Naive thymus-derived CD8-positive, alpha-beta T cell (primary cell): ENCODE results near the gene PLEKHG4B. TPM values are rescaled to one million over a fixed set of nuclear protein-coding genes. Genes with fewer than 3 reads are reported as not detected.
"Not testable (repeated sequence)": the region's sequence is repeated elsewhere in the genome, so short reads cannot be mapped to it uniquely, and the experiment has no call there.

Source experiments
- ATAC-seq, 2 donors: fragments of 150-1000 bp; cut with Tn5 transposase in 1 of 2; sonication (Bioruptor Pico), chemical (Tn5 transposase) in 1 of 2; 1 replicate in 1 of 2; 2 replicates in 1 of 2; pipeline ENCODE4 v1.10.0; 2021; ENCODE audit warnings: mild to moderate bottlenecking in 2 of 2, moderate library complexity in 2 of 2
- POLR2A ChIA-PET: fragments of 350-600 bp; sonication (Branson Sonifier 250); formaldehyde crosslinking; loops from one replicate; lab custom pipeline; 2021; ENCODE audit warnings: antibody characterized with exemption; lab: Charles Lee
- DNase-seq, 10 donors: peaks; one replicate each; pipeline versions ENCODE4 v3.0.0 to v3.0.0-alpha.2; 2020 to 2022
- H3K27ac Mint-ChIP-seq, 10 donors: one replicate each; pipeline ENCODE4 v1.8.0; 2020 to 2022; ENCODE audit warnings: mild to moderate bottlenecking in 10 of 10, mixed read lengths in 10 of 10, moderate library complexity in 4 of 10, inconsistent platforms in 1 of 10
- H3K27me3 Mint-ChIP-seq, 5 donors: one replicate each; pipeline ENCODE4 v1.8.0; 2021 to 2022; ENCODE audit warnings: mixed read lengths in 5 of 5
- H3K36me3 Mint-ChIP-seq, 3 donors: one replicate each; pipeline ENCODE4 v1.8.0; 2020 to 2022; ENCODE audit warnings: mixed read lengths in 3 of 3, mild to moderate bottlenecking in 2 of 3, inconsistent platforms in 1 of 3
- H3K4me1 Mint-ChIP-seq, 4 donors: one replicate each; pipeline ENCODE4 v1.8.0; 2021 to 2022; ENCODE audit warnings: mixed read lengths in 4 of 4
- H3K4me3 Mint-ChIP-seq, 10 donors: one replicate each; pipeline ENCODE4 v1.8.0; 2020 to 2022; ENCODE audit warnings: mild to moderate bottlenecking in 10 of 10, mixed read lengths in 10 of 10, moderate library complexity in 6 of 10, inconsistent platforms in 1 of 10
- H3K9me3 Mint-ChIP-seq, 9 donors: one replicate each; pipeline ENCODE4 v1.8.0; 2020 to 2022; ENCODE audit warnings: mixed read lengths in 9 of 9, mild to moderate bottlenecking in 3 of 9, inconsistent platforms in 1 of 9, moderate library complexity in 1 of 9
- polyA plus RNA-seq, 3 donors: library from polyadenylated mRNA; unstranded; fragments of 300-500 nt; fragmentation: Illumina TruSeq; gene quantifications; one replicate each; pipeline ENCODE4 v1.2.3, GENCODE V29; 2021
- total RNA-seq, 8 experiments: library from RNA in 2 of 8; stranded (reverse) in 2 of 8; gene quantifications; one replicate each; pipeline ENCODE4 v1.2.3 and lab custom pipeline; 2021 to 2026

The PLEKHG4B gene
- total and polyA plus RNA-seq, 5 experiments from 2014 or later = not detected

- POLR2A ChIA-PET = interaction anchor here (0.6 to 0.7 kb wide), 2 partner anchors 15 to 17 kb away, joined by 3 to 5 read pairs; partner anchors contain the start of genes CCDC127 and SDHA
- ATAC-seq (no peak), DNase-seq (no peak)
- Mint-ChIP-seq H3K4me3 (no peak overlapping the region), H3K9me3 (no peaks in the 10 kb centered on the region), H3K27me3 (no peaks in the 10 kb centered on the region), H3K4me1 (peaks cover 8 to 30% (median 16%) of the 10 kb centered on the region in 4 donors), H3K36me3 (peaks cover 5 to 57% (median 7%) of the 10 kb centered on the region in 3 donors), H3K27ac (peak overlapping the region in 1 of 10 donors; percentile 40)
Observed at GRCh38 chr5:203246-203930, 111.4 kb downstream of the PLEKHG4B start.

DNA sequence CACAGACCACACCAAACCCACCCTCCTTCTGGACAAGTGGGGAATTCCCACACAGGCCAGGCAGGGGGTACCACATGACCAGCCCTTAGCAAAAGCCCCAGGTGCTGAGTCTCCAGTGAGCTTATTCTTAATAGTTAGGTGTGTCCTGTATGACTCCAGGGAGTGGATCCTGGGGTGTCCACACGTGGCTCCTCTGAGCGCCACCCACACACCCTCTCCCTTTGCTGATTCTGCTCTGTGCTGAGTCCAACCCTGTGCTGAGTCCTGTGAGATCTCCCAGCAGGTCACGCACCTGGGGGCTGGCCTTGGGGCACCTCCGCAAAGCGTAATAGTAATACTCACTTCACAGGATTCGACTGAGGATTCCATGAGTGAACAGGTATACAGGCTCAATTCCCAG, 112.0 kb downstream of the PLEKHG4B start:
- ATAC-seq (no peak), DNase-seq (no peak)
- H3K4me3 Mint-ChIP-seq = no peak overlapping the region
- H3K4me1 Mint-ChIP-seq = peaks cover 8 to 35% (median 19%) of the 10 kb centered on the region in 4 donors
- POLR2A ChIA-PET = no interaction called here
- no peaks in the 10 kb centered on the region for H3K9me3 Mint-ChIP-seq
- H3K27ac Mint-ChIP-seq = no peak overlapping the region
- H3K27me3 Mint-ChIP-seq = no peaks in the 10 kb centered on the region
- peaks cover 5 to 57% (median 7%) of the 10 kb centered on the region in 3 donors for H3K36me3 Mint-ChIP-seq

DNA sequence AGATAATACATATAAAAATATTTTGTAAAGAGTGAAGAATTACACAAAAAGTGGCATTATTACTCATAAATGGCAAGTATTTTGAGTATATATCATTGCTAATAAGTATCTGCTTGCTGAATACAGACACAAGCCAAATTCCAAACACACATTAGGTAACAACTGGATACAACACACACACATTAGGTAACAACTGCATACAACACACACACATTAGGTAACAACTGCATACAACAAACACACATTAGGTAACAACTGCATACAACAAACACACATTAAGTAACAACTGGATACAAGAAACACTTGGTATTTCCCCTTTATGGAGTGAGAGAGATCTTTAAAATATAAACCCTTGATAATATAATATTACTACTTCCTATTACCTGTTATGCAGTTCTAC, 112.5 kb downstream of the PLEKHG4B start:
- H3K36me3 Mint-ChIP-seq = peaks cover 5 to 57% (median 7%) of the 10 kb centered on the region in 3 donors
- H3K4me1 Mint-ChIP-seq = peaks cover 8 to 37% (median 19%) of the 10 kb centered on the region in 4 donors
- POLR2A ChIA-PET = no interaction called here
- DNase-seq (no peak), ATAC-seq (no peak)
- no peak overlapping the region for H3K4me3 Mint-ChIP-seq
- no peak overlapping the region for H3K27ac Mint-ChIP-seq
- H3K9me3 Mint-ChIP-seq = no peaks in the 10 kb centered on the region
- H3K27me3 Mint-ChIP-seq = no peaks in the 10 kb centered on the region

GRCh38 chr5:204966-205670, 113.2 kb downstream of the PLEKHG4B start:
- POLR2A ChIA-PET = no interaction called here
- no peaks in the 10 kb centered on the region for H3K9me3 Mint-ChIP-seq
- ATAC-seq (no peak), DNase-seq (no peak)
- H3K4me1 Mint-ChIP-seq = peaks cover 15 to 44% (median 24%) of the 10 kb centered on the region in 4 donors
- peak overlapping the region in 1 of 10 donors; percentile 72 for H3K27ac Mint-ChIP-seq
- no peak overlapping the region for H3K4me3 Mint-ChIP-seq
- H3K36me3 Mint-ChIP-seq = peaks cover 5 to 58% (median 7%) of the 10 kb centered on the region in 3 donors
- H3K27me3 Mint-ChIP-seq = no peaks in the 10 kb centered on the region

DNA sequence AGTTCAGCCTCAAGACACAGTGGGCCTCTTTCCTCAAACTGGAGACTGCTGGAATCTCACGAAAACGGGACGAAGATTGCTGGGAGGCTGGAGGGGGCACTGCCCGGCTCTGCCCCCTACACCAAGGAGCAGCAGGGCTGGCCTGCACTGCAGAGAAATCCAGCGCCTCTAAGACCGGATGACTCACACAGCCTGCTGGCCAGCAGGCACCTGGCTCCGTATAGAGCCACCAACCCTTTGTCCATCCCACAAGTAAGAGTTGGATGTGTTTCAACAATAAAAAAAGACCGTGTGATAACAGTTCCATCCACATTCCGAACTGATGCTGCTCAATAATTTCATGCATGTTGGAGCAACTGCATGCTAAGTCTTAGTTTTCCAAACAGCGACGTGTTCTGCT, 114.4 kb downstream of the PLEKHG4B start:
- no peaks in the 10 kb centered on the region for H3K9me3 Mint-ChIP-seq
- H3K4me3 Mint-ChIP-seq = no peak overlapping the region
- no peak overlapping the region for H3K27ac Mint-ChIP-seq
- H3K27me3 Mint-ChIP-seq = no peaks in the 10 kb centered on the region
- DNase-seq = no peak
- ATAC-seq = no peak
- POLR2A ChIA-PET = interaction anchor here (1.0 kb wide), 1 partner anchor 11 kb away, joined by 4 read pairs; the partner anchor contains the start of genes CCDC127 and SDHA
- peaks cover 13 to 44% (median 26%) of the 10 kb centered on the region in 4 donors for H3K4me1 Mint-ChIP-seq
- peaks cover 5 to 63% (median 7%) of the 10 kb centered on the region in 3 donors for H3K36me3 Mint-ChIP-seq

- Mint-ChIP-seq H3K27ac (peak overlapping the region in 2 of 10 donors; percentile 2 to 87), H3K4me3 (no peak overlapping the region)
- POLR2A ChIA-PET = interaction anchor here (1.0 kb wide), 1 partner anchor 11 kb away, joined by 4 read pairs; the partner anchor contains the start of genes CCDC127 and SDHA
Observed at GRCh38 chr5:206927-207536, 115.1 kb downstream of the PLEKHG4B start.

GRCh38 chr5:207599-207998, 115.6 kb downstream of the PLEKHG4B start:
- POLR2A ChIA-PET = interaction anchor here (1.0 kb wide), 1 partner anchor 10 kb away, joined by 4 read pairs; the partner anchor contains the start of genes CCDC127 and SDHA
- peak overlapping the region in 2 of 10 donors; percentile 2 to 87 for H3K27ac Mint-ChIP-seq

More at GRCh38 chr5:206927-207536, 115.1 kb downstream of the PLEKHG4B start:
- no peak for DNase-seq
- H3K27me3 Mint-ChIP-seq = no peaks in the 10 kb centered on the region
- no peaks in the 10 kb centered on the region for H3K9me3 Mint-ChIP-seq
- ATAC-seq = no peak
- H3K36me3 Mint-ChIP-seq = peaks cover 5 to 63% (median 7%) of the 10 kb centered on the region in 3 donors
- H3K4me1 Mint-ChIP-seq = peaks cover 13 to 38% (median 25%) of the 10 kb centered on the region in 4 donors

DNA sequence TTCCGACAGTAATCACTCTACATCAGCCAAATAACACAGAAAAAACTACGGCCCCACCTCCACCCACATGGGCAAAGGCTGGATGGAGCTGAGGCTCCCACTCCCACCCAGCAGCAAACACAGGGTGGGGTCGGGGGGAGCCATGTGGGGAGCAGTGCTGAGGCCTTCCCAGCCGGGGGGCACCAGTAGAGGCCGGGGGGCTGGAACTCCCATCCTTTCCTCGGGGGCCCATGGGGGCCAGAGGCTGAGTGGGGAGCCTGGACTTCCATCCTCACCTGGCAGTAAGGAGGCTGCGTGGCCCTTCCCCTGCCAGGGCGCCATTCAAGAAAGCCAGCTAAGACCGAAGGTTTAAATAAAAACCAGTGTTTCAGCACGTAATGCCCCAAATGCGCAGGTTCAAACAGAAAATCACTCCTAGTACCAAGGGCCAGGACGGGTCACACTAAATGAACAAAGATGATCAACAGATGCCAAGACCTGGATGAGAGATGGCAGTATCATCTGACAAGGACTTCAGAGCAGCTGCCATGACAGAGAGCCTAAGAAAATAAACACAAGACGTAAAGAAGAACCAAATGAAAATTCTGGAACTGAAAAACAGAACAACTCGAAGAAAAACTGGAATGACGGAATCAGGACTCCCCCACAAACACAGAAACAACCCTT, 116.6 kb downstream of the PLEKHG4B start:
- POLR2A ChIA-PET = no interaction called here
- Mint-ChIP-seq H3K27ac (peak overlapping the region in 1 of 10 donors; percentile 73), H3K4me3 (peak overlapping the region in 2 of 10 donors; percentile 12 to 22), H3K27me3 (no peaks in the 10 kb centered on the region), H3K36me3 (peaks cover 5 to 54% (median 7%) of the 10 kb centered on the region in 3 donors), H3K4me1 (peaks cover 15 to 38% (median 24%) of the 10 kb centered on the region in 4 donors), H3K9me3 (no peaks in the 10 kb centered on the region)
- ATAC-seq (no peak), DNase-seq (no peak)

More at GRCh38 chr5:207599-207998, 115.6 kb downstream of the PLEKHG4B start:
- no peaks in the 10 kb centered on the region for H3K27me3 Mint-ChIP-seq
- H3K9me3 Mint-ChIP-seq = no peaks in the 10 kb centered on the region
- H3K4me3 Mint-ChIP-seq = no peak overlapping the region
- ATAC-seq (no peak), DNase-seq (peak in 1 of 10 donors; percentile 45)
- H3K36me3 Mint-ChIP-seq = peaks cover 5 to 59% (median 7%) of the 10 kb centered on the region in 3 donors
- H3K4me1 Mint-ChIP-seq = peaks cover 13 to 37% (median 24%) of the 10 kb centered on the region in 4 donors

DNA sequence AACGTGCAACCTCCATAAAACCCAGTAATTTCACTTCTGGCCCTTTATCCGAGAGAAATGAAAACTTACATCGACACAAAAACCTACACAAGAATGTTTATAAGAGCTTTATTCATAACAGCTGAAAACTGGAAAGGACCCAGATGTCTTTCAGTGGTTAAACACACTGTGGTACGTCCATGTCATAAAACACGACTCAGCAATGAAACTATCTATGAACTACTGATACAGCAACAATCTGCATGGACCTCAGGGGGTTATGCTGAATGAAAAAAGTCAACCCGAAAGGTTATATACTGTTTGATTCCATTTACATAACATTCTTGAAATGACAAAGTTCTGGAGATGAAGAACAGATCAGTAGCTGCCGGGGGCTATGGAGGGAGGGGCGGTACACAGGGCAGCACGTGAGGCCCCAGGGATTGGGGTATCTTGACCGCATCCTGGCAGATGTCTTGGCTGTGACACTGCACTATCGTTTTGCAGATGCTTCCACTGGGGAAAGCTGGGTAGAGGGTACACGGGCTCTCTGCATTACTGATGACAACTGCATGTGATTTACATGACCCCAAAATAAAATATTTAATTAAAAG, 121.9 kb downstream of the PLEKHG4B start:
- POLR2A ChIA-PET = no interaction called here
- DNase-seq (no peak), ATAC-seq (no peak)
- Mint-ChIP-seq H3K4me3 (peak overlapping the region in 6 of 10 donors; percentile 7 to 59 (median 34)), H3K36me3 (peaks cover 0 to 37% (median 5%) of the 10 kb centered on the region in 3 donors), H3K4me1 (peaks cover 17 to 51% (median 44%) of the 10 kb centered on the region in 4 donors), H3K9me3 (no peaks in the 10 kb centered on the region), H3K27ac (peak overlapping the region in 3 of 10 donors; percentile 32 to 74 (median 51)), H3K27me3 (no peaks in the 10 kb centered on the region)

DNA sequence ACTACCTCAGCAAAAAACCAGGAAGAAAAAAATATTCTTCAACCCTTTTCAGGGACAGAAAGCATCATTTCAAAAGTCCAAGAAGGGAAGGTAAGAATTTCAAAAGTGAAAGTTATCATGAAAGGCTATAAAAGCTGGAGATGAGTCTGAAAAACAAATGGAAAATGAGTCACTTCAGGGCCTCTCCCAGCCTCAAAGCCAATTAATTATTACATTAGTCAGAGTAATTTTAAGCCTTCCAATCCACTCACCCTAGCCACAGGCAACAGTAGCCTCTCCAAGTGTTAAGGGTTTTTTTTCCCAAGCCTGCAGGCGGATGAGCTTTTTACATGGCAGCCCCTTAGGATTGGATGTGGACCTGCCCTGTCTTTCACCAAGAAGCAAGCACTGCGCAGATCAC, 123.3 kb downstream of the PLEKHG4B start:
- ATAC-seq, H3K9me3 Mint-ChIP-seq, POLR2A ChIA-PET, H3K27me3 Mint-ChIP-seq, DNase-seq: not testable (repeated sequence)
- Mint-ChIP-seq H3K4me1 (peaks cover 13 to 47% (median 42%) of the 10 kb centered on the region in 4 donors), H3K4me3 (peak overlapping the region in 9 of 10 donors; percentile 1 to 75 (median 64)), H3K36me3 (peaks cover 0 to 34% (median 5%) of the 10 kb centered on the region in 3 donors), H3K27ac (peak overlapping the region in 6 of 10 donors; percentile 22 to 66 (median 53))

GRCh38 chr5:216076-216475, 124.1 kb downstream of the PLEKHG4B start:
- DNase-seq, POLR2A ChIA-PET, H3K27me3 Mint-ChIP-seq, H3K9me3 Mint-ChIP-seq, ATAC-seq: not testable (repeated sequence)
- peaks cover 0 to 31% (median 5%) of the 10 kb centered on the region in 3 donors for H3K36me3 Mint-ChIP-seq
- peaks cover 12 to 51% (median 46%) of the 10 kb centered on the region in 4 donors for H3K4me1 Mint-ChIP-seq
- peak overlapping the region in 4 of 10 donors; percentile 36 to 59 (median 50) for H3K27ac Mint-ChIP-seq
- H3K4me3 Mint-ChIP-seq = peak overlapping the region in 5 of 10 donors; percentile 12 to 67 (median 49)
